IPS-11a (cell line): ENCODE data around the gene ANKS4B.
"Not testable (repeated sequence)": the region's sequence is repeated elsewhere in the genome, so short reads cannot be mapped to it uniquely, and the experiment has no call there.

Source experiments
- H3K4me3 ChIP-seq: one replicate; pipeline ENCODE4 v1.5.1; 2013; ENCODE audit warnings: low read depth, low read length, control low read depth

ANKS4B gene

GRCh38 chr16:21262779-21263639 is 29.5 kb downstream of the ANKS4B start:
- H3K4me3 ChIP-seq, result no peak overlapping the region

GRCh38 chr16:21263640-21264570 is 30.4 kb downstream of the ANKS4B start:
- no peak overlapping the region for H3K4me3 ChIP-seq

GRCh38 chr16:21264571-21265036 is 31.1 kb downstream of the ANKS4B start:
- H3K4me3 ChIP-seq, result no peak overlapping the region

GRCh38 chr16:21265104-21265837 is 31.8 kb downstream of the ANKS4B start:
- H3K4me3 ChIP-seq, result no peak overlapping the region

- H3K4me3 ChIP-seq, result no peak overlapping the region
Observed at GRCh38 chr16:21267298-21267697, 33.8 kb downstream of the ANKS4B start.

GRCh38 chr16:21268236-21268635 is 34.7 kb downstream of the ANKS4B start:
- H3K4me3 ChIP-seq, result no peak overlapping the region

GRCh38 chr16:21272253-21272652 is 38.8 kb downstream of the ANKS4B start:
- H3K4me3 ChIP-seq, result no peak overlapping the region

GRCh38 chr16:21272763-21273162 is 39.3 kb downstream of the ANKS4B start:
- H3K4me3 ChIP-seq, result not testable (repeated sequence)

GRCh38 chr16:21274172-21274726 is 40.8 kb downstream of the ANKS4B start:
- no peak overlapping the region for H3K4me3 ChIP-seq

GRCh38 chr16:21275529-21275928 is 42.0 kb downstream of the ANKS4B start:
- no peak overlapping the region for H3K4me3 ChIP-seq

GRCh38 chr16:21276090-21276489 is 42.6 kb downstream of the ANKS4B start:
- no peak overlapping the region for H3K4me3 ChIP-seq

GRCh38 chr16:21277045-21277926 is 43.8 kb downstream of the ANKS4B start:
- H3K4me3 ChIP-seq, result peak overlapping the region; percentile 59

- peak within 1 kb of the TSS; percentile 59 for H3K4me3 ChIP-seq
Observed at GRCh38 chr16:21277927-21278706, 44.6 kb downstream of the ANKS4B start, which contains the start of gene CRYM. TSS of gene CRYM (minus strand) at chr16:21278290. CDS start at chr16:21278251, 39 bp downstream.

GRCh38 chr16:21279501-21279900 is 46.0 kb downstream of the ANKS4B start:
- H3K4me3 ChIP-seq, result no peak overlapping the region

- no peak overlapping the region for H3K4me3 ChIP-seq
Observed at GRCh38 chr16:21281698-21282389, 48.3 kb downstream of the ANKS4B start.

- peak overlapping the region; percentile 61 for H3K4me3 ChIP-seq
Observed at GRCh38 chr16:21283521-21284289, 50.2 kb downstream of the ANKS4B start.

- H3K4me3 ChIP-seq, result no peak overlapping the region
Observed at GRCh38 chr16:21284414-21284813, 50.9 kb downstream of the ANKS4B start.
